BJ (cell line): ENCODE data around the gene C5orf15. TPM values are rescaled to one million over a fixed set of nuclear protein-coding genes. Genes with fewer than 3 reads are reported as not detected.

Experiments
- CTCF ChIA-PET: fragments of 350-600 bp; formaldehyde crosslinking; extraction: SDS; loops from one replicate; lab custom pipeline; 2021; ENCODE audit warnings: antibody characterized with exemption, inconsistent platforms; lab: Yijun Ruan, JAX
- POLR2A ChIA-PET: fragments of 300-600 bp; sonication (Branson Sonifier 250); formaldehyde crosslinking; extraction: SDS; loops from one replicate; lab custom pipeline; 2021; ENCODE audit warnings: antibody characterized with exemption; lab: Charles Lee
- DNase-seq: peaks from one replicate; pipeline ENCODE4 v3.0.0-alpha.2; 2011; ENCODE audit warnings: low read depth
- H3K27me3 ChIP-seq: 2 replicates; pipeline ENCODE4 v1.6.0; 2011; ENCODE audit warnings: low read length; ENCODE audit not compliant: control insufficient read depth, insufficient read depth
- H3K36me3 ChIP-seq: 2 replicates; pipeline ENCODE4 v1.5.1; 2011; ENCODE audit warnings: low read length; ENCODE audit not compliant: control insufficient read depth, insufficient read depth
- H3K4me3 ChIP-seq: 2 replicates; pipeline ENCODE4 v1.5.1; 2011; ENCODE audit warnings: low read depth, mild to moderate bottlenecking, control low read depth, low read length
- CTCF ChIP-seq: IDR thresholded peaks from 2 replicates; pipeline ENCODE4 v1.5.1; 2011; ENCODE audit warnings: low read depth, mild to moderate bottlenecking, control low read depth, inconsistent platforms, low read length, moderate library complexity; ENCODE audit not compliant: insufficient read depth
- polyA plus RNA-seq: library from polyadenylated mRNA; depleted of rRNA; stranded (reverse); fragments of >200 nt; gene quantifications from 2 replicates; pipeline ENCODE4 v1.2.3, GENCODE V29; 2011

Gene C5orf15
- polyA plus RNA-seq, 1 experiment = 48.1 TPM

- ChIA-PET POLR2A (no interaction called here), CTCF (interaction anchor here (1.0 kb wide), 1 partner anchor 9 kb away, joined by 3 read pairs; no protein-coding TSS in a partner anchor)
- no peak for DNase-seq
- no peak overlapping the region for H3K4me3 ChIP-seq
- H3K27me3 ChIP-seq = peaks cover 2% of the 10 kb centered on the region; the same call in 1 of the 2 replicates
- TF ChIP-seq CTCF = no peak
- no peaks in the 10 kb centered on the region for H3K36me3 ChIP-seq
Observed at GRCh38 chr5:133947431-133947841, 21.0 kb downstream of the C5orf15 start.

GRCh38 chr5:133945568-133945967 lies 22.9 kb downstream of the C5orf15 start:
- no peak for DNase-seq
- ChIA-PET CTCF (interaction anchor here (1.0 to 1.5 kb wide), 4 partner anchors 8 to 76 kb away, joined by 3 to 5 read pairs (median 4); no protein-coding TSS in a partner anchor), POLR2A (no interaction called here)
- no peak for TF ChIP-seq CTCF
- Histone ChIP-seq H3K27me3 (peaks cover 2% of the 10 kb centered on the region), H3K36me3 (no peaks in the 10 kb centered on the region), H3K4me3 (no peak overlapping the region)

GRCh38 chr5:133944263-133945185 lies 23.9 kb downstream of the C5orf15 start:
- Histone ChIP-seq H3K27me3 (peaks cover 2% of the 10 kb centered on the region), H3K4me3 (no peak overlapping the region), H3K36me3 (no peaks in the 10 kb centered on the region)
- no peak for DNase-seq
- CTCF ChIA-PET = interaction anchor here (0.5 to 1.5 kb wide), 6 partner anchors 8 to 905 kb away, joined by 3 to 5 read pairs (median 4); no protein-coding TSS in a partner anchor
- POLR2A ChIA-PET = no interaction called here
- TF ChIP-seq CTCF = peak; percentile 61

- Histone ChIP-seq H3K36me3 (no peaks in the 10 kb centered on the region), H3K27me3 (peaks cover 2% of the 10 kb centered on the region), H3K4me3 (no peak overlapping the region)
- ChIA-PET POLR2A (no interaction called here), CTCF (no interaction called here)
- no peak for TF ChIP-seq CTCF
- DNase-seq = no peak
Observed at GRCh38 chr5:133943475-133943817, 25.0 kb downstream of the C5orf15 start.

GRCh38 chr5:133942614-133943474 lies 25.6 kb downstream of the C5orf15 start:
- no peak overlapping the region for H3K4me3 ChIP-seq
- CTCF ChIA-PET = no interaction called here
- DNase-seq = no peak
- no peak for TF ChIP-seq CTCF
- peaks cover 2% of the 10 kb centered on the region for H3K27me3 ChIP-seq
- H3K36me3 ChIP-seq = no peaks in the 10 kb centered on the region
- POLR2A ChIA-PET = no interaction called here
